K562 (cell line): ENCODE results near the gene YTHDF1. TPM values are rescaled to one million over a fixed set of nuclear protein-coding genes. Genes with fewer than 3 reads are reported as not detected.
A peak's percentile ranks its signal among the peaks of the same experiment; 100 is the strongest.

Experiments
- ATAC-seq: fragments of 200-7000 bp; cut with Tn5 transposase; 3 replicates; pipeline ENCODE4 v1.9.1; 2020; ENCODE audit warnings: moderate library complexity
- BruUV-seq: library from RNA; stranded (reverse); fragments of 400-500 nt; replicated peaks from 2 replicates; lab custom pipeline; 2021; lab: Mats Ljungman, UMichigan
- CTCF ChIA-PET: fragments of 300-600 bp; formaldehyde crosslinking; extraction: SDS; loops from one replicate; lab custom pipeline; 2021; ENCODE audit warnings: low intra/inter-chr PET ratio; lab: Yijun Ruan, JAX
- POLR2A ChIA-PET: fragments of 300-600, 350-650 bp; sonication (Branson Sonifier 250); formaldehyde crosslinking; extraction: SDS; loops from one replicate; lab custom pipeline; 2021; ENCODE audit warnings: antibody characterized with exemption, inconsistent platforms; lab: Yijun Ruan, JAX
- DNase-seq, 4 experiments: peaks; one replicate each; pipeline versions ENCODE4 v3.0.0 to v3.0.0-alpha.2; 2011 to 2018; ENCODE audit warnings: low spot score in 3 of 4, mixed read lengths in 3 of 4; ENCODE audit errors: extremely low read depth in 1 of 4
- FAIRE-seq: peaks from 2 replicates; lab custom pipeline; 2011; peaks lifted over from hg19 to GRCh38; lab: Jason Lieb, UNC
- H2AFZ ChIP-seq: 2 replicates; pipeline ENCODE4 v1.6.0; 2011; ENCODE audit warnings: low read depth, low read length, control low read depth, inconsistent platforms
- H3K27ac ChIP-seq: fragments of 200-600 bp; 3 replicates; pipeline ENCODE4 v1.8.0; 2011; ENCODE audit warnings: low read depth, mild to moderate bottlenecking, control low read depth, inconsistent platforms, low read length, moderate library complexity, mixed read lengths; ENCODE audit errors: extremely low read depth
- H3K27me3 ChIP-seq, 2 experiments: fragments of 300-600 bp in 1 of 2; 2 replicates in 1 of 2; 3 replicates in 1 of 2; pipeline versions ENCODE4 v1.6.0 to v1.8.0; 2011; ENCODE audit warnings: inconsistent platforms in 2 of 2, low read length in 2 of 2, mild to moderate bottlenecking in 1 of 2, mixed read lengths in 1 of 2, moderate library complexity in 1 of 2; ENCODE audit not compliant: control insufficient read depth in 2 of 2, insufficient read depth in 2 of 2
- H3K36me3 ChIP-seq: fragments of 300-600 bp; 3 replicates; pipeline ENCODE4 v1.8.0; 2011; ENCODE audit warnings: mild to moderate bottlenecking, low read length, inconsistent platforms; ENCODE audit not compliant: control insufficient read depth, insufficient read depth
- H3K4me1 ChIP-seq, 2 experiments: fragments of 200-600 bp in 1 of 2; replicated peaks in 1 of 2; 2 replicates in 1 of 2; 3 replicates in 1 of 2; pipeline versions ENCODE4 v1.5.1 to v1.8.0; 2011; ENCODE audit warnings: inconsistent platforms in 2 of 2, low read length in 2 of 2, mild to moderate bottlenecking in 1 of 2, mixed read lengths in 1 of 2, moderate library complexity in 1 of 2; ENCODE audit not compliant: control insufficient read depth in 2 of 2, insufficient read depth in 2 of 2
- H3K4me2 ChIP-seq: 2 replicates; pipeline ENCODE4 v1.6.1; 2011; ENCODE audit warnings: low read length, control low read depth, inconsistent platforms, mixed read lengths; ENCODE audit not compliant: insufficient read depth
- H3K4me3 ChIP-seq: fragments of 200-600 bp; sonication (generic), shearing (Covaris generic); 2 replicates; pipeline ENCODE4 v1.5.1; 2016; ENCODE audit warnings: control low read depth, inconsistent platforms
- H3K79me2 ChIP-seq: fragments of 200-600 bp; 3 replicates; pipeline ENCODE4 v1.8.0; 2011; ENCODE audit warnings: low read length, inconsistent platforms; ENCODE audit not compliant: control insufficient read depth, insufficient read depth
- H3K9ac ChIP-seq, 2 experiments: 2 replicates each; pipeline versions ENCODE4 v1.6.0 to v1.6.1; 2011; ENCODE audit warnings: low read depth in 2 of 2, low read length in 2 of 2, control low read depth in 1 of 2, inconsistent platforms in 1 of 2, mild to moderate bottlenecking in 1 of 2, mixed read lengths in 1 of 2; ENCODE audit not compliant: insufficient read depth in 1 of 2
- H3K9me1 ChIP-seq: one replicate; pipeline ENCODE4 v1.6.0; 2011; ENCODE audit warnings: inconsistent platforms, mild to moderate bottlenecking, low read length, moderate library complexity; ENCODE audit not compliant: control insufficient read depth, insufficient read depth
- H3K9me3 ChIP-seq: replicated peaks from 2 replicates; pipeline ENCODE4 v1.5.1; 2011; ENCODE audit warnings: low read depth, low read length, inconsistent platforms; ENCODE audit not compliant: control insufficient read depth, insufficient read depth
- H4K20me1 ChIP-seq: replicated peaks from 2 replicates; pipeline ENCODE4 v1.6.1; 2011; ENCODE audit warnings: low read length, inconsistent platforms, mixed read lengths; ENCODE audit not compliant: control insufficient read depth, insufficient read depth
- EZH2 ChIP-seq: IDR thresholded peaks from 2 replicates; pipeline ENCODE4 v1.6.1; 2012; ENCODE audit warnings: low read depth, mild to moderate bottlenecking, inconsistent platforms, low read length, borderline replicate concordance
- GATAD2B ChIP-seq: fragments of 450-650 bp; IDR thresholded peaks from 2 replicates; pipeline ENCODE4 v1.6.1; 2017; ENCODE audit warnings: mild to moderate bottlenecking, borderline replicate concordance
- SMC3 ChIP-seq: conservative IDR thresholded peaks from 2 replicates; pipeline ENCODE4 v1.6.1; 2011; ENCODE audit warnings: low read depth, low read length, improper control_type of control experiment; ENCODE audit not compliant: insufficient read depth
- U2AF1 ChIP-seq: fragments of 200-400 bp; formaldehyde crosslinking; optimal IDR thresholded peaks from 2 replicates; pipeline ENCODE3; 2017; ENCODE audit warnings: mild to moderate bottlenecking, low read depth, low read length, moderate library complexity
- ZNF24 ChIP-seq: fragments of 450-650 bp; IDR thresholded peaks from 2 replicates; pipeline ENCODE4 v1.6.1; 2016
- ZNF668 ChIP-seq: fragments of 250-450 bp; sonication (Bioruptor Pico); IDR thresholded peaks from 2 replicates; pipeline ENCODE4 v1.8.0; 2022; ENCODE audit warnings: mild to moderate bottlenecking, inconsistent platforms
- ZNF696 ChIP-seq: fragments of 250-450 bp; sonication (Bioruptor Pico); conservative IDR thresholded peaks from 2 replicates; pipeline ENCODE4 v1.4.0; 2020; ENCODE audit warnings: mild to moderate bottlenecking, moderate library complexity
- ZNF766 ChIP-seq: fragments of 200-800 bp; sonication (Bioruptor generic); conservative IDR thresholded peaks from 2 replicates; pipeline ENCODE4 v1.6.1; 2016; ENCODE audit warnings: missing genetic modification characterization, missing compliant biosample characterization
- WGBS: fragments of 100-300 bp; shearing (Covaris generic); methylation state at CpG from one replicate; pipeline ENCODE4 v1.1.6; 2016; ENCODE audit warnings: low coverage, mixed read lengths; ENCODE audit not compliant: insufficient coverage; ENCODE audit errors: missing lambda C conversion rate; 5-methylcytosine and 5-hydroxymethylcytosine counted together
- in situ Hi-C: fragments of 300-500 bp; cut with MboI; formaldehyde crosslinking; loops from 4 replicates; pipeline ENCODE4 v1.15.0; 2018; ENCODE audit warnings: inconsistent platforms, mixed read lengths
- intact Hi-C: fragments of 100-400 bp; cut with micrococcal nuclease; formaldehyde crosslinking; loops from 2 replicates; pipeline ENCODE4 v1.14.2; 2022
- polyA plus RNA-seq, 8 experiments: library from polyadenylated mRNA; depleted of rRNA in 4 of 8; stranded (reverse) in 5 of 8; unstranded in 3 of 8; fragments of >200 nt; fragmentation: Nextera tagmentation in 2 of 8; fragmentation: Illumina TruSeq in 1 of 8; extraction: Ambion mirVana in 2 of 8; extraction: Trizol in 1 of 8; gene quantifications; 2 replicates each; pipeline versions ENCODE4 v1.2.1 to v1.2.3, GENCODE V29; 2011 to 2014; ENCODE audit warnings: inconsistent platforms in 1 of 8, missing spikeins in 1 of 8
- total RNA-seq, 7 experiments: library from RNA; depleted of rRNA in 6 of 7; stranded (reverse); fragments of >200 nt in 6 of 7; fragmentation: Illumina TruSeq in 2 of 7; extraction: Trizol in 2 of 7; gene quantifications; 2 replicates each; pipeline versions ENCODE4 v1.2.1 to v1.2.3, GENCODE V29; 2011 to 2021; ENCODE audit warnings: low replicate concordance in 1 of 7
- TF ChIP-seq, protein P1 (sequence below), 3 experiments: IDR thresholded peaks in 2 of 3; conservative IDR thresholded peaks in 1 of 3; 2 replicates each; pipeline ENCODE4 v1.5.1; 2011 to 2012; ENCODE audit warnings: low read length in 3 of 3, mild to moderate bottlenecking in 3 of 3, control low read depth in 2 of 3, improper control_type of control experiment in 1 of 3, inconsistent platforms in 1 of 3, low read depth in 1 of 3, mixed read lengths in 1 of 3, moderate library complexity in 1 of 3; ENCODE audit not compliant: insufficient read depth in 2 of 3
- TF ChIP-seq, protein P2 (sequence below): fragments of 250-450 bp; sonication (Bioruptor Pico); IDR thresholded peaks from 2 replicates; pipeline ENCODE4 v1.8.0; 2022; ENCODE audit warnings: moderate library complexity, mild to moderate bottlenecking, inconsistent platforms
- TF ChIP-seq, protein P3 (sequence below): sonication (generic); formaldehyde crosslinking; IDR thresholded peaks from 2 replicates; pipeline ENCODE4 v1.8.0; 2022; ENCODE audit warnings: mild to moderate bottlenecking, missing genetic modification reagents

Gene YTHDF1
- total and polyA plus RNA-seq, 9 of the 15 experiments (the other 6 are each of a cell fraction or from before 2014, with no cell fraction given): 10.1 to 42.4 (median 27.8) TPM

DNA sequence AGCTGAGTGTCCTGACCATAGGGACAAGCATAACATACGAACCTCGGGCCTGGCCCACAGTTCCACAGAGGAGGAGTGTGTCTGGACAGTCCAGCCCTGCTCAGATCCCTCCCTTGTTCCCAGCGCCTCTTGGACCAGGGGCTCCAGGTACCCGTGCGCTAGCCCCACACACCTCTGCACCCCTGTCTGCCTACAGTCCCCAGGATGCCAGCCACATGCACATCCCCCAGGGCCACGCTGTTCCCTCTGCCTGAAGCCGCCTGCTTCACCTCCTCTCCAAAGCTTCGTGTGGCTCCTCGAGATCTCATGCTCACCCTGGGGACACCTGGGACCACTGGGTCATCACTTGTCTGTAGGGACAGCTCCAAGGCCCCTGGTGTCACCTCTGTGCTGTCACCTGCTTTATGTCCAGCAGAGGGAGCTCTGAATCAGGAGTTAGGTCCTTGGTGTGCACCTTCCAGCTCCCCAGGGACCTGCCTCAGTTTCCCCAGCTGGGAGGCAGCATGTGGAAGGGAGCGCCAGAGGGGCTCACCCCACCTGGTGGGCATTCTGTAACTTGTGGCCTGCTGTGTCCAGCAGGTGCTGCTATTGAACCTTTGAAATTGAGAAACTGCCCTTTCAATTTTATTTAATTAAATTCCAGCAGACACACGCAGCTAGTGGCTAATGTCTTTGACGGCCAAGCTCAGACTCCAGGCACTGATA is 7.3 kb upstream of the YTHDF1 start (continued):
- TF ChIP-seq, protein P1, sequence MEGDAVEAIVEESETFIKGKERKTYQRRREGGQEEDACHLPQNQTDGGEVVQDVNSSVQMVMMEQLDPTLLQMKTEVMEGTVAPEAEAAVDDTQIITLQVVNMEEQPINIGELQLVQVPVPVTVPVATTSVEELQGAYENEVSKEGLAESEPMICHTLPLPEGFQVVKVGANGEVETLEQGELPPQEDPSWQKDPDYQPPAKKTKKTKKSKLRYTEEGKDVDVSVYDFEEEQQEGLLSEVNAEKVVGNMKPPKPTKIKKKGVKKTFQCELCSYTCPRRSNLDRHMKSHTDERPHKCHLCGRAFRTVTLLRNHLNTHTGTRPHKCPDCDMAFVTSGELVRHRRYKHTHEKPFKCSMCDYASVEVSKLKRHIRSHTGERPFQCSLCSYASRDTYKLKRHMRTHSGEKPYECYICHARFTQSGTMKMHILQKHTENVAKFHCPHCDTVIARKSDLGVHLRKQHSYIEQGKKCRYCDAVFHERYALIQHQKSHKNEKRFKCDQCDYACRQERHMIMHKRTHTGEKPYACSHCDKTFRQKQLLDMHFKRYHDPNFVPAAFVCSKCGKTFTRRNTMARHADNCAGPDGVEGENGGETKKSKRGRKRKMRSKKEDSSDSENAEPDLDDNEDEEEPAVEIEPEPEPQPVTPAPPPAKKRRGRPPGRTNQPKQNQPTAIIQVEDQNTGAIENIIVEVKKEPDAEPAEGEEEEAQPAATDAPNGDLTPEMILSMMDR (IDR thresholded peaks at IDR 0.05 in 2 of 3, conservative IDR thresholded peaks at IDR 0.05 in 1 of 3; ENCODE audit: insufficient read depth in 2 of 3, low read depth in 1 of 3, low read length in 3 of 3): peak; percentile 79 to 88 (median 79)
- TF ChIP-seq SMC3: peak; percentile 56
- TF ChIP-seq, all 486 proteins: peak for 7

DNA sequence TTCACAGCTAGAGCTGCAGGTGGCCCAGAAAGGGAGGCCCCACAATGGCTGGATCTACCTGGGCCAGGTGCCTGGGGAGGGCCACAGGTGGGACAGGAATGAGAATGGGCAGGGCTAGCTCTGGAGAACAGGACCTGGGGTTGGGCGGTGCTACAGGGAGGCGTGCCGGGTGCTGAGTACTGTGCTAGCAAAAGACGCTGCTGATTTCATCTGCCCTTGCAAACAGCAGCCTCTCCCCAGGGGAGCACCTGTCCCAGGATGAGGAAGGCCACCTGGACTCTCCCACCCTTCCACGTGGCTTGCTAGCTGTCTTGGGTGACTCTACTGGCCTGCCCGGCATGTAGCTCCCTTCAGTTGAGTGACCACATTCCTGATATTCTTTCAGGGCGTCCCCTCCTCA is 6.6 kb upstream of the YTHDF1 start:
- Histone ChIP-seq H3K4me3 (no peak overlapping the region), H3K27ac (no peak overlapping the region), H2AFZ (no peak overlapping the region), H3K36me3 (no peaks in the 10 kb centered on the region), H3K9me3 (no peaks in the 10 kb centered on the region), H3K79me2 (no peaks in the 10 kb centered on the region), H3K4me2 (no peak overlapping the region), H3K4me1 (peaks cover 0 to 27% of the 10 kb centered on the region in 2 experiments; a peak in 2 of 5 replicates), H3K9me1 (no peaks in the 10 kb centered on the region), H4K20me1 (no peaks in the 10 kb centered on the region), H3K9ac (no peak overlapping the region), H3K27me3 (peaks cover 0 to 40% of the 10 kb centered on the region in 2 experiments; a peak in 4 of 5 replicates)
- ATAC-seq (no peak), FAIRE-seq (no peak), DNase-seq (no peak)
- in situ Hi-C loops (no loop called here), intact Hi-C loops (loop anchor here (5.0 kb wide), 1 partner anchor 160 kb away; no protein-coding TSS in a partner anchor)
- no peak for TF ChIP-seq ZNF696
- no peak for TF ChIP-seq U2AF1
- no peak for TF ChIP-seq GATAD2B
- TF ChIP-seq, protein P2, sequence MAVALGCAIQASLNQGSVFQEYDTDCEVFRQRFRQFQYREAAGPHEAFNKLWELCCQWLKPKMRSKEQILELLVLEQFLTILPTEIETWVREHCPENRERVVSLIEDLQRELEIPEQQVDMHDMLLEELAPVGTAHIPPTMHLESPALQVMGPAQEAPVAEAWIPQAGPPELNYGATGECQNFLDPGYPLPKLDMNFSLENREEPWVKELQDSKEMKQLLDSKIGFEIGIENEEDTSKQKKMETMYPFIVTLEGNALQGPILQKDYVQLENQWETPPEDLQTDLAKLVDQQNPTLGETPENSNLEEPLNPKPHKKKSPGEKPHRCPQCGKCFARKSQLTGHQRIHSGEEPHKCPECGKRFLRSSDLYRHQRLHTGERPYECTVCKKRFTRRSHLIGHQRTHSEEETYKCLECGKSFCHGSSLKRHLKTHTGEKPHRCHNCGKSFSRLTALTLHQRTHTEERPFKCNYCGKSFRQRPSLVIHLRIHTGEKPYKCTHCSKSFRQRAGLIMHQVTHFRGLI (CRISPR knock-in tag): no peak
- no peak for TF ChIP-seq ZNF24
- TF ChIP-seq EZH2: no peak
- no peak for TF ChIP-seq ZNF766
- TF ChIP-seq ZNF668: no peak
- TF ChIP-seq, protein P3, sequence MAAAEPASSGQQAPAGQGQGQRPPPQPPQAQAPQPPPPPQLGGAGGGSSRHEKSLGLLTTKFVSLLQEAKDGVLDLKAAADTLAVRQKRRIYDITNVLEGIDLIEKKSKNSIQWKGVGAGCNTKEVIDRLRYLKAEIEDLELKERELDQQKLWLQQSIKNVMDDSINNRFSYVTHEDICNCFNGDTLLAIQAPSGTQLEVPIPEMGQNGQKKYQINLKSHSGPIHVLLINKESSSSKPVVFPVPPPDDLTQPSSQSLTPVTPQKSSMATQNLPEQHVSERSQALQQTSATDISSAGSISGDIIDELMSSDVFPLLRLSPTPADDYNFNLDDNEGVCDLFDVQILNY: no peak
- 0% methylated on average over 7 of the region's 7 CpGs for WGBS
- POLR2A ChIA-PET: interaction anchor here (0.6 to 1.4 kb wide), 4 partner anchors 16 to 325 kb away, joined by 3 to 4 read pairs (median 3); no protein-coding TSS in a partner anchor
- CTCF ChIA-PET: interaction anchor here (0.5 to 0.8 kb wide), 2 partner anchors 30 to 160 kb away, joined by 3 to 4 read pairs; no protein-coding TSS in a partner anchor
- BruUV-seq: no TSS peak
